Thyroid gland (tissue), 4 donors: ENCODE measurements around the gene ZNF197.

ENCODE experiments used
- CTCF ChIP-seq, 6 experiments: fragments of 200-600 bp in 3 of 6; fragments of 450-650 bp in 3 of 6; sonication (generic) in 3 of 6; IDR thresholded peaks; one replicate each; pipeline ENCODE4 v1.5.1; 2016 to 2019; ENCODE audit warnings: antibody characterized with exemption in 6 of 6, mild to moderate bottlenecking in 2 of 6, inconsistent platforms in 1 of 6, moderate library complexity in 1 of 6
- POLR2A ChIP-seq, 2 donors: fragments of 450-650 bp; IDR thresholded peaks; one replicate each; pipeline ENCODE4 v1.6.1; 2017; ENCODE audit warnings: antibody characterized with exemption in 2 of 2, mild to moderate bottlenecking in 2 of 2, moderate library complexity in 1 of 2

DNA sequence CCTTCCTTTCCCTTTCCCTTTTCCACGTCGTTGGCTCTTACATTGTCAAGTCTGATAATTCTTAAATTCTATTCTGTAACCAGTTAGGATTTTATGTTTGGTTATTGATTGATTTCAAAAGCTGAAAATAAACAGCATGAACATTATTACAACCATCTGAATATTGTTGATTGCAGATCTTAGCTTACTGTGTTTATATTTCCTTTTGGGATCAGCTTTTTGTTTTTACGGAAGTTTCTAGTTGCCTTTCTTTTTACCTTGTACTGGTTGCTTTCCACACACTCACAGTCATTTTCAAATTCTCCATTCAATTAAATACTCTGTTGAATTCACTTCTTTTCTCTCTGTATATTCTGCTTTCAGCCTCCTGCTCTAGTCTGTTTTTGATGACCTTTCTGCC lies 40.3 kb downstream of the ZNF197 start:
- TF ChIP-seq CTCF (IDR thresholded peaks at IDR 0.05) (no peak), POLR2A (IDR thresholded peaks at IDR 0.05) (no peak)
